HEK293T (cell line): ENCODE results near the gene PRR33.

Experiments used
- CTCF ChIA-PET: fragments of 350-600 bp; formaldehyde crosslinking; extraction: SDS; loops from one replicate; lab custom pipeline; 2021; ENCODE audit warnings: antibody characterized with exemption, inconsistent platforms; lab: Yijun Ruan, JAX
- POLR2A ChIA-PET: fragments of 350-600 bp; formaldehyde crosslinking; extraction: SDS; loops from one replicate; lab custom pipeline; 2020; ENCODE audit warnings: antibody characterized with exemption, inconsistent platforms; lab: Yijun Ruan, JAX
- DNase-seq: peaks from one replicate; pipeline ENCODE4 v3.0.0; 2012; ENCODE audit warnings: mixed read lengths; ENCODE audit errors: extremely low spot score
- ARNT ChIP-seq: fragments of 450-650 bp; IDR thresholded peaks from 2 replicates; pipeline ENCODE4 v1.6.1; 2017; ENCODE audit warnings: mild to moderate bottlenecking
- BHLHE40 ChIP-seq: fragments of 450-650 bp; IDR thresholded peaks from 2 replicates; pipeline ENCODE4 v1.6.1; 2016; ENCODE audit warnings: mild to moderate bottlenecking, moderate library complexity, borderline replicate concordance
- CTBP1 ChIP-seq: fragments of 450-650 bp; IDR thresholded peaks from 2 replicates; pipeline ENCODE4 v1.6.1; 2016; ENCODE audit warnings: borderline replicate concordance
- ELF4 ChIP-seq: fragments of 450-650 bp; IDR thresholded peaks from 2 replicates; pipeline ENCODE4 v1.6.1; 2017; ENCODE audit warnings: antibody characterized with exemption
- FOXA1 ChIP-seq: fragments of 450-650 bp; IDR thresholded peaks from 2 replicates; pipeline ENCODE4 v1.6.1; 2016; ENCODE audit warnings: mild to moderate bottlenecking
- FOXK2 ChIP-seq: fragments of 450-650 bp; IDR thresholded peaks from 2 replicates; pipeline ENCODE4 v1.6.1; 2016; ENCODE audit warnings: mild to moderate bottlenecking
- FOXM1 ChIP-seq: fragments of 450-650 bp; IDR thresholded peaks from 2 replicates; pipeline ENCODE4 v1.6.1; 2017; ENCODE audit warnings: mild to moderate bottlenecking, borderline replicate concordance
- HDGF ChIP-seq: fragments of 450-650 bp; IDR thresholded peaks from 2 replicates; pipeline ENCODE4 v1.6.1; 2017; ENCODE audit warnings: antibody characterized with exemption, borderline replicate concordance
- L3MBTL2 ChIP-seq: fragments of 450-650 bp; conservative IDR thresholded peaks from 2 replicates; pipeline ENCODE4 v1.6.1; 2016; ENCODE audit warnings: mild to moderate bottlenecking
- LEF1 ChIP-seq: fragments of 450-650 bp; IDR thresholded peaks from 2 replicates; pipeline ENCODE4 v1.6.1; 2017; ENCODE audit warnings: mild to moderate bottlenecking, borderline replicate concordance
- NFRKB ChIP-seq: fragments of 450-650 bp; IDR thresholded peaks from 2 replicates; pipeline ENCODE4 v1.6.1; 2016; ENCODE audit warnings: mild to moderate bottlenecking, moderate library complexity
- PKNOX1 ChIP-seq: fragments of 450-650 bp; IDR thresholded peaks from 2 replicates; pipeline ENCODE4 v1.6.1; 2016
- SP1 ChIP-seq: fragments of 450-650 bp; IDR thresholded peaks from 2 replicates; pipeline ENCODE4 v1.6.1; 2017
- SUZ12 ChIP-seq: fragments of 450-650 bp; IDR thresholded peaks from 2 replicates; pipeline ENCODE4 v1.6.1; 2016; ENCODE audit warnings: mild to moderate bottlenecking
- TARDBP ChIP-seq: fragments of 450-650 bp; IDR thresholded peaks from 2 replicates; pipeline ENCODE4 v1.6.1; 2016
- ZNF384 ChIP-seq: fragments of 450-650 bp; IDR thresholded peaks from 2 replicates; pipeline ENCODE4 v1.6.1; 2016

Gene PRR33

GRCh38 chr11:1866226-1866625 lies 25.5 kb downstream of the PRR33 start:
- no peak for DNase-seq
- POLR2A ChIA-PET, result no interaction called here
- TF ChIP-seq ELF4, result no peak
- no peak for TF ChIP-seq HDGF
- CTCF ChIA-PET, result interaction anchor here (0.9 kb wide), 1 partner anchor 15 kb away, joined by 4 read pairs; no protein-coding TSS in a partner anchor

GRCh38 chr11:1864831-1865665 lies 26.6 kb downstream of the PRR33 start:
- ChIA-PET CTCF (no interaction called here), POLR2A (no interaction called here)
- TF ChIP-seq HDGF, result no peak
- TF ChIP-seq SUZ12, result no peak
- no peak for TF ChIP-seq PKNOX1
- no peak for TF ChIP-seq L3MBTL2
- no peak for TF ChIP-seq NFRKB
- TF ChIP-seq FOXM1, result no peak
- TF ChIP-seq SP1, result no peak
- no peak for TF ChIP-seq FOXK2
- no peak for TF ChIP-seq ARNT
- no peak for DNase-seq

DNA sequence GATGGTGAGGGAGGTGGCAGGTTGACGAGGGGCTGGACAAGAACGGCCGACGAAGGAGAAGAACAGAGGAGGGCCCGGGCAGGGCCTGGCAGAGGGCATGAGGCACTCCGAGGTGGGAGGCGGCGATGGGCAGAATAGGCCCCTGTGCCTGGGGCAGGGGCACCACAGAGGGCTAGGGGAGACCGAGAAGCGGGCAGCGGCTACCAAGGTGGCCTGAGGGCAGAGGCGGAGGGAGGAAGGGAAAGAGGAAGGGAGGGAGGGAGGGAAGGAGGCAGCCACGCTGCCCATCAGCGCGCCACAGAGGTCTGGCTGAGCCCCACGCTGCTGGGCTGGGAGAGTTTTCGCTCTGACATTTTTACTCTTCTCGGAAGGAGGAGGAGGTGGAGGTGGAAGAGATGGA lies 27.5 kb downstream of the PRR33 start:
- DNase-seq, result no peak
- CTCF ChIA-PET, result no interaction called here
- TF ChIP-seq SP1 (no peak), SUZ12 (no peak), FOXK2 (no peak), FOXM1 (no peak), ELF4 (no peak), L3MBTL2 (no peak), LEF1 (no peak), CTBP1 (no peak), TARDBP (no peak), HDGF (no peak), BHLHE40 (no peak), NFRKB (no peak), ZNF384 (no peak), FOXA1 (no peak), ARNT (no peak), PKNOX1 (no peak)
- POLR2A ChIA-PET, result no interaction called here

- ChIA-PET POLR2A (no interaction called here), CTCF (interaction anchor here (1.3 kb wide), 1 partner anchor 13 kb away, joined by 7 read pairs; no protein-coding TSS in a partner anchor)
- TF ChIP-seq HDGF (no peak), L3MBTL2 (peak; percentile 69)
- peak; percentile 78 for DNase-seq
Measured at GRCh38 chr11:1863352-1864216, 28.1 kb downstream of the PRR33 start.

- DNase-seq, result no peak
- POLR2A ChIA-PET, result no interaction called here
- CTCF ChIA-PET, result interaction anchor here (1.3 kb wide), 1 partner anchor 14 kb away, joined by 7 read pairs; no protein-coding TSS in a partner anchor
- TF ChIP-seq FOXK2, result no peak
- TF ChIP-seq ZNF384, result no peak
- no peak for TF ChIP-seq HDGF
- no peak for TF ChIP-seq CTBP1
- no peak for TF ChIP-seq BHLHE40
- no peak for TF ChIP-seq FOXA1
- TF ChIP-seq PKNOX1, result no peak
- no peak for TF ChIP-seq TARDBP
- TF ChIP-seq SUZ12, result no peak
- TF ChIP-seq ARNT, result no peak
- no peak for TF ChIP-seq LEF1
- TF ChIP-seq FOXM1, result no peak
- TF ChIP-seq NFRKB, result no peak
- no peak for TF ChIP-seq SP1
- TF ChIP-seq L3MBTL2, result no peak
- TF ChIP-seq ELF4, result no peak
Measured at GRCh38 chr11:1862588-1863351, 28.9 kb downstream of the PRR33 start.
